HepG2 (cell line): Measurements from ENCODE around the gene COMMD3.

Experiments used
- GFI1 ChIP-seq: sonication (generic); formaldehyde crosslinking; IDR thresholded peaks from 2 replicates; pipeline ENCODE4 v1.5.0; 2020; ENCODE audit warnings: missing genetic modification reagents, mild to moderate bottlenecking, borderline replicate concordance
- TSC22D2 ChIP-seq: sonication (generic); formaldehyde crosslinking; IDR thresholded peaks from 2 replicates; pipeline ENCODE4 v1.5.1; 2020; ENCODE audit warnings: missing genetic modification reagents, mild to moderate bottlenecking, borderline replicate concordance
- TF ChIP-seq, protein P1 (sequence below): sonication (generic); formaldehyde crosslinking; IDR thresholded peaks from 2 replicates; pipeline ENCODE4 v1.4.0; 2020; ENCODE audit warnings: mild to moderate bottlenecking, missing genetic modification reagents
- TF ChIP-seq, protein P2 (sequence below): sonication (generic); formaldehyde crosslinking; IDR thresholded peaks from 2 replicates; pipeline ENCODE4 v1.4.0; 2020; ENCODE audit warnings: low read depth, mild to moderate bottlenecking, missing genetic modification reagents
- TF ChIP-seq, protein P3 (sequence below): sonication (generic); formaldehyde crosslinking; IDR thresholded peaks from 2 replicates; pipeline ENCODE4 v1.4.0; 2020; ENCODE audit warnings: mild to moderate bottlenecking, low read depth, missing genetic modification reagents
- TF ChIP-seq, protein P4 (sequence below): sonication (generic); formaldehyde crosslinking; IDR thresholded peaks from 2 replicates; pipeline ENCODE4 v1.4.0; 2020; ENCODE audit warnings: missing genetic modification reagents
- TF ChIP-seq, protein P5 (sequence below): sonication (generic); formaldehyde crosslinking; IDR thresholded peaks from 2 replicates; pipeline ENCODE4 v1.5.0; 2020; ENCODE audit warnings: mild to moderate bottlenecking, missing genetic modification reagents, moderate library complexity

DNA sequence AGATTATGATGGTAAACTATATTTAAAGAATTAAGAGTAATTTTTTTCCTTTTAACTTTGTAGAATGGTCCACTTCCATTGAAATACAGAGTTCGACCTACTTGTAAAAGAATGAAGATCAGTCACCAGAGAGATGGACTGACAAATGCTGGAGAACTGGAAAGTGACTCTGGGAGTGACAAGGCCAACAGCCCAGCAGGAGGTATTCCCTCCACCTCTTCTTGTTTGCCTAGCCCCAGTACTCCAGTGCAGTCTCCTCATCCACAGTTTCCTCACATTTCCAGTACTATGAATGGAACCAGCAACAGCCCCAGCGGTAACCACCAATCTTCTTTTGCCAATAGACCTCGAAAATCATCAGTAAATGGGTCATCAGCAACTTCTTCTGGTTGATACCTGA lies 13.0 kb downstream of the COMMD3 start:
- no peak for TF ChIP-seq TSC22D2
- TF ChIP-seq, protein P1, sequence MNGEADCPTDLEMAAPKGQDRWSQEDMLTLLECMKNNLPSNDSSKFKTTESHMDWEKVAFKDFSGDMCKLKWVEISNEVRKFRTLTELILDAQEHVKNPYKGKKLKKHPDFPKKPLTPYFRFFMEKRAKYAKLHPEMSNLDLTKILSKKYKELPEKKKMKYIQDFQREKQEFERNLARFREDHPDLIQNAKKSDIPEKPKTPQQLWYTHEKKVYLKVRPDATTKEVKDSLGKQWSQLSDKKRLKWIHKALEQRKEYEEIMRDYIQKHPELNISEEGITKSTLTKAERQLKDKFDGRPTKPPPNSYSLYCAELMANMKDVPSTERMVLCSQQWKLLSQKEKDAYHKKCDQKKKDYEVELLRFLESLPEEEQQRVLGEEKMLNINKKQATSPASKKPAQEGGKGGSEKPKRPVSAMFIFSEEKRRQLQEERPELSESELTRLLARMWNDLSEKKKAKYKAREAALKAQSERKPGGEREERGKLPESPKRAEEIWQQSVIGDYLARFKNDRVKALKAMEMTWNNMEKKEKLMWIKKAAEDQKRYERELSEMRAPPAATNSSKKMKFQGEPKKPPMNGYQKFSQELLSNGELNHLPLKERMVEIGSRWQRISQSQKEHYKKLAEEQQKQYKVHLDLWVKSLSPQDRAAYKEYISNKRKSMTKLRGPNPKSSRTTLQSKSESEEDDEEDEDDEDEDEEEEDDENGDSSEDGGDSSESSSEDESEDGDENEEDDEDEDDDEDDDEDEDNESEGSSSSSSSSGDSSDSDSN = no peak
- TF ChIP-seq, protein P2, sequence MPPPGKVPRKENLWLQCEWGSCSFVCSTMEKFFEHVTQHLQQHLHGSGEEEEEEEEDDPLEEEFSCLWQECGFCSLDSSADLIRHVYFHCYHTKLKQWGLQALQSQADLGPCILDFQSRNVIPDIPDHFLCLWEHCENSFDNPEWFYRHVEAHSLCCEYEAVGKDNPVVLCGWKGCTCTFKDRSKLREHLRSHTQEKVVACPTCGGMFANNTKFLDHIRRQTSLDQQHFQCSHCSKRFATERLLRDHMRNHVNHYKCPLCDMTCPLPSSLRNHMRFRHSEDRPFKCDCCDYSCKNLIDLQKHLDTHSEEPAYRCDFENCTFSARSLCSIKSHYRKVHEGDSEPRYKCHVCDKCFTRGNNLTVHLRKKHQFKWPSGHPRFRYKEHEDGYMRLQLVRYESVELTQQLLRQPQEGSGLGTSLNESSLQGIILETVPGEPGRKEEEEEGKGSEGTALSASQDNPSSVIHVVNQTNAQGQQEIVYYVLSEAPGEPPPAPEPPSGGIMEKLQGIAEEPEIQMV (CRISPR knock-in tag) = no peak
- TF ChIP-seq, protein P3, sequence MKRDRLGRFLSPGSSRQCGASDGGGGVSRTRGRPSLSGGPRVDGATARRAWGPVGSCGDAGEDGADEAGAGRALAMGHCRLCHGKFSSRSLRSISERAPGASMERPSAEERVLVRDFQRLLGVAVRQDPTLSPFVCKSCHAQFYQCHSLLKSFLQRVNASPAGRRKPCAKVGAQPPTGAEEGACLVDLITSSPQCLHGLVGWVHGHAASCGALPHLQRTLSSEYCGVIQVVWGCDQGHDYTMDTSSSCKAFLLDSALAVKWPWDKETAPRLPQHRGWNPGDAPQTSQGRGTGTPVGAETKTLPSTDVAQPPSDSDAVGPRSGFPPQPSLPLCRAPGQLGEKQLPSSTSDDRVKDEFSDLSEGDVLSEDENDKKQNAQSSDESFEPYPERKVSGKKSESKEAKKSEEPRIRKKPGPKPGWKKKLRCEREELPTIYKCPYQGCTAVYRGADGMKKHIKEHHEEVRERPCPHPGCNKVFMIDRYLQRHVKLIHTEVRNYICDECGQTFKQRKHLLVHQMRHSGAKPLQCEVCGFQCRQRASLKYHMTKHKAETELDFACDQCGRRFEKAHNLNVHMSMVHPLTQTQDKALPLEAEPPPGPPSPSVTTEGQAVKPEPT (CRISPR knock-in tag) = no peak
- TF ChIP-seq, protein P4, sequence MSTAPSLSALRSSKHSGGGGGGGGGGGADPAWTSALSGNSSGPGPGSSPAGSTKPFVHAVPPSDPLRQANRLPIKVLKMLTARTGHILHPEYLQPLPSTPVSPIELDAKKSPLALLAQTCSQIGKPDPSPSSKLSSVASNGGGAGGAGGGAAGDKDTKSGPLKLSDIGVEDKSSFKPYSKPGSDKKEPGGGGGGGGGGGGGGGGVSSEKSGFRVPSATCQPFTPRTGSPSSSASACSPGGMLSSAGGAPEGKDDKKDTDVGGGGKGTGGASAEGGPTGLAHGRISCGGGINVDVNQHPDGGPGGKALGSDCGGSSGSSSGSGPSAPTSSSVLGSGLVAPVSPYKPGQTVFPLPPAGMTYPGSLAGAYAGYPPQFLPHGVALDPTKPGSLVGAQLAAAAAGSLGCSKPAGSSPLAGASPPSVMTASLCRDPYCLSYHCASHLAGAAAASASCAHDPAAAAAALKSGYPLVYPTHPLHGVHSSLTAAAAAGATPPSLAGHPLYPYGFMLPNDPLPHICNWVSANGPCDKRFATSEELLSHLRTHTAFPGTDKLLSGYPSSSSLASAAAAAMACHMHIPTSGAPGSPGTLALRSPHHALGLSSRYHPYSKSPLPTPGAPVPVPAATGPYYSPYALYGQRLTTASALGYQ (CRISPR knock-in tag) = no peak
- TF ChIP-seq, protein P5, sequence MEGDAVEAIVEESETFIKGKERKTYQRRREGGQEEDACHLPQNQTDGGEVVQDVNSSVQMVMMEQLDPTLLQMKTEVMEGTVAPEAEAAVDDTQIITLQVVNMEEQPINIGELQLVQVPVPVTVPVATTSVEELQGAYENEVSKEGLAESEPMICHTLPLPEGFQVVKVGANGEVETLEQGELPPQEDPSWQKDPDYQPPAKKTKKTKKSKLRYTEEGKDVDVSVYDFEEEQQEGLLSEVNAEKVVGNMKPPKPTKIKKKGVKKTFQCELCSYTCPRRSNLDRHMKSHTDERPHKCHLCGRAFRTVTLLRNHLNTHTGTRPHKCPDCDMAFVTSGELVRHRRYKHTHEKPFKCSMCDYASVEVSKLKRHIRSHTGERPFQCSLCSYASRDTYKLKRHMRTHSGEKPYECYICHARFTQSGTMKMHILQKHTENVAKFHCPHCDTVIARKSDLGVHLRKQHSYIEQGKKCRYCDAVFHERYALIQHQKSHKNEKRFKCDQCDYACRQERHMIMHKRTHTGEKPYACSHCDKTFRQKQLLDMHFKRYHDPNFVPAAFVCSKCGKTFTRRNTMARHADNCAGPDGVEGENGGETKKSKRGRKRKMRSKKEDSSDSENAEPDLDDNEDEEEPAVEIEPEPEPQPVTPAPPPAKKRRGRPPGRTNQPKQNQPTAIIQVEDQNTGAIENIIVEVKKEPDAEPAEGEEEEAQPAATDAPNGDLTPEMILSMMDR (CRISPR knock-in tag) = no peak
- no peak for TF ChIP-seq GFI1 (CRISPR knock-in tag)
